WI38 (cell line): ENCODE results near the gene WHRN.

ENCODE experiments used
- H3K4me3 ChIP-seq: 2 replicates; pipeline ENCODE4 v1.5.1; 2011; ENCODE audit warnings: low read depth, mild to moderate bottlenecking, control low read depth, low read length
- TF ChIP-seq, protein P1 (sequence below): IDR thresholded peaks from 2 replicates; pipeline ENCODE4 v1.5.1; 2012; ENCODE audit warnings: low read depth, mild to moderate bottlenecking, control low read depth, low read length

Gene WHRN

DNA sequence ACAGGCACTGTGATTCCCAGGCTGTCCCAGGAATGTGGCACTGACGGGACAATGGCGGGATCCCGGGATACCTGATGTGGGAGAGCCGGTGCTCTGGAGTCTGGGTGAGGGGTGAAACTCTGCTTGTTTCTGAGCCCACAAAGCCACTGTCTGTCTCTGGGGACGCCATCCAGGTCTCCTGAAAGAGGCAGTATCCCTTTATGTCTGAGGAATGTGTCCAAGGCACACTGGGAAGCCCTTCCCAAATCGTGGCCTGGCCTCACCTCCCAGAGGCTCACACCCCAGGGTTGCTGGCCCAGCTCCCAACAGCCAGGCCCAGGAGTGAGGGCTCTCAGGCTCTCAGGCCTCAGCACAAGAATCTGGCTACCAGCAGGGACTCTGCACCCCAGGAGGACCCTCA lies 148.5 kb downstream of the WHRN start:
- H3K4me3 ChIP-seq: no peak overlapping the region
- TF ChIP-seq, protein P1, sequence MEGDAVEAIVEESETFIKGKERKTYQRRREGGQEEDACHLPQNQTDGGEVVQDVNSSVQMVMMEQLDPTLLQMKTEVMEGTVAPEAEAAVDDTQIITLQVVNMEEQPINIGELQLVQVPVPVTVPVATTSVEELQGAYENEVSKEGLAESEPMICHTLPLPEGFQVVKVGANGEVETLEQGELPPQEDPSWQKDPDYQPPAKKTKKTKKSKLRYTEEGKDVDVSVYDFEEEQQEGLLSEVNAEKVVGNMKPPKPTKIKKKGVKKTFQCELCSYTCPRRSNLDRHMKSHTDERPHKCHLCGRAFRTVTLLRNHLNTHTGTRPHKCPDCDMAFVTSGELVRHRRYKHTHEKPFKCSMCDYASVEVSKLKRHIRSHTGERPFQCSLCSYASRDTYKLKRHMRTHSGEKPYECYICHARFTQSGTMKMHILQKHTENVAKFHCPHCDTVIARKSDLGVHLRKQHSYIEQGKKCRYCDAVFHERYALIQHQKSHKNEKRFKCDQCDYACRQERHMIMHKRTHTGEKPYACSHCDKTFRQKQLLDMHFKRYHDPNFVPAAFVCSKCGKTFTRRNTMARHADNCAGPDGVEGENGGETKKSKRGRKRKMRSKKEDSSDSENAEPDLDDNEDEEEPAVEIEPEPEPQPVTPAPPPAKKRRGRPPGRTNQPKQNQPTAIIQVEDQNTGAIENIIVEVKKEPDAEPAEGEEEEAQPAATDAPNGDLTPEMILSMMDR: no peak

GRCh38 chr9:114355821-114356220 lies 149.5 kb downstream of the WHRN start:
- H3K4me3 ChIP-seq: no peak overlapping the region
- TF ChIP-seq, protein P1: no peak
